Endothelial cell of umbilical vein (primary cell): ENCODE data around the gene GRPR. TPM values are rescaled to one million over a fixed set of nuclear protein-coding genes. Genes with fewer than 3 reads are reported as not detected.

Experiments
- BruUV-seq: library from RNA; stranded (reverse); fragments of 400-500 nt; replicated peaks from 2 replicates; lab custom pipeline; 2021; lab: Mats Ljungman, UMichigan
- CTCF ChIA-PET: fragments of 300-600, 350-600 bp; sonication (Branson Sonifier 250); formaldehyde crosslinking; loops from one replicate; lab custom pipeline; 2021; ENCODE audit warnings: antibody characterized with exemption, inconsistent platforms; lab: Charles Lee
- POLR2A ChIA-PET: fragments of 300-600, 350-600 bp; sonication (Branson Sonifier 250); formaldehyde crosslinking; loops from one replicate; lab custom pipeline; 2021; ENCODE audit warnings: antibody characterized with exemption, inconsistent platforms; lab: Charles Lee
- DNase-seq: peaks from one replicate; pipeline ENCODE4 v3.0.0-alpha.2; 2011; ENCODE audit warnings: low read depth, low spot score
- FAIRE-seq: peaks from 2 replicates; lab custom pipeline; 2011; peaks lifted over from hg19 to GRCh38; lab: Jason Lieb, UNC
- H2AFZ ChIP-seq: 2 replicates; pipeline ENCODE4 v1.6.0; 2012; ENCODE audit warnings: low read depth, low read length, control low read depth, inconsistent platforms
- H3K27ac ChIP-seq: 2 replicates; pipeline ENCODE4 v1.5.1; 2011; ENCODE audit warnings: low read depth, mild to moderate bottlenecking, control low read depth, low read length, moderate library complexity; ENCODE audit not compliant: insufficient read depth
- H3K27me3 ChIP-seq, 2 experiments: 2 replicates each; pipeline versions ENCODE4 v1.6.0 to v1.6.1; 2011; ENCODE audit warnings: low read length in 2 of 2, mixed read lengths in 1 of 2; ENCODE audit not compliant: control insufficient read depth in 2 of 2, insufficient read depth in 2 of 2
- H3K36me3 ChIP-seq, 2 experiments: 2 replicates in 1 of 2; 3 replicates in 1 of 2; pipeline ENCODE4 v1.5.1; 2011; ENCODE audit warnings: low read length in 2 of 2, mild to moderate bottlenecking in 1 of 2, moderate library complexity in 1 of 2; ENCODE audit not compliant: control insufficient read depth in 2 of 2, insufficient read depth in 2 of 2; ENCODE audit errors: extremely low read depth in 1 of 2
- H3K4me1 ChIP-seq: 3 replicates; pipeline ENCODE4 v1.5.1; 2011; ENCODE audit warnings: mild to moderate bottlenecking, low read length; ENCODE audit not compliant: control insufficient read depth, insufficient read depth; ENCODE audit errors: extremely low read depth
- H3K4me2 ChIP-seq: 2 replicates; pipeline ENCODE4 v1.6.1; 2011; ENCODE audit warnings: low read length, control low read depth, mixed read lengths; ENCODE audit not compliant: insufficient read depth
- H3K4me3 ChIP-seq, 3 experiments: fragments of 200-600 bp in 1 of 3; sonication (generic), shearing (Covaris generic) in 1 of 3; replicated peaks in 1 of 3; 2 replicates each; pipeline ENCODE4 v1.5.1; 2011 to 2016; ENCODE audit warnings: control low read depth in 3 of 3, low read length in 3 of 3, mild to moderate bottlenecking in 2 of 3, inconsistent platforms in 1 of 3, low read depth in 1 of 3, moderate library complexity in 1 of 3; ENCODE audit not compliant: insufficient read depth in 1 of 3
- H3K79me2 ChIP-seq: 2 replicates; pipeline ENCODE4 v1.6.0; 2012; ENCODE audit warnings: low read length, inconsistent platforms; ENCODE audit not compliant: control insufficient read depth, insufficient read depth
- H3K9ac ChIP-seq: replicated peaks from 2 replicates; pipeline ENCODE3; 2011; ENCODE audit warnings: low read length, control low read depth; ENCODE audit not compliant: insufficient read depth; ENCODE audit errors: extremely low read depth
- H3K9me1 ChIP-seq: replicated peaks from 3 replicates; pipeline ENCODE4 v1.6.0; 2011; ENCODE audit warnings: mild to moderate bottlenecking, low read length; ENCODE audit not compliant: control insufficient read depth, insufficient read depth; ENCODE audit errors: extremely low read depth
- H3K9me3 ChIP-seq: replicated peaks from 2 replicates; pipeline ENCODE4 v1.5.1; 2012; ENCODE audit warnings: low read length, inconsistent platforms; ENCODE audit not compliant: control insufficient read depth, insufficient read depth
- H4K20me1 ChIP-seq: replicated peaks from 2 replicates; pipeline ENCODE3; 2011; ENCODE audit warnings: mild to moderate bottlenecking, low read length; ENCODE audit not compliant: control insufficient read depth, insufficient read depth; ENCODE audit errors: extremely low read depth
- EZH2 ChIP-seq: IDR thresholded peaks from 2 replicates; pipeline ENCODE4 v1.6.1; 2012; ENCODE audit warnings: borderline replicate concordance, low read depth, mild to moderate bottlenecking, moderate library complexity, low read length, inconsistent platforms; ENCODE audit not compliant: severe bottlenecking
- FOS ChIP-seq: IDR thresholded peaks from 2 replicates; pipeline ENCODE4 v1.6.1; 2011; ENCODE audit warnings: mild to moderate bottlenecking, low read length, moderate library complexity, borderline replicate concordance; ENCODE audit not compliant: insufficient read depth
- GATA2 ChIP-seq: IDR thresholded peaks from 2 replicates; pipeline ENCODE4 v1.7.0; 2011; ENCODE audit warnings: low read depth, mild to moderate bottlenecking, moderate library complexity, mixed read lengths, low read length; ENCODE audit not compliant: insufficient read length, insufficient read depth
- JUN ChIP-seq: IDR thresholded peaks from 2 replicates; pipeline ENCODE4 v1.6.1; 2011; ENCODE audit warnings: borderline replicate concordance, low read depth; ENCODE audit not compliant: insufficient read length, insufficient read depth
- MAX ChIP-seq: IDR thresholded peaks from 2 replicates; pipeline ENCODE4 v1.6.1; 2011; ENCODE audit not compliant: insufficient read depth, insufficient read length
- MYC ChIP-seq: IDR thresholded peaks from one replicate; pipeline ENCODE4 v1.6.1; 2011; ENCODE audit warnings: mild to moderate bottlenecking, low read depth, low read length
- POLR2A ChIP-seq: IDR thresholded peaks from 2 replicates; pipeline ENCODE4 v1.6.1; 2012; ENCODE audit warnings: low read depth, mild to moderate bottlenecking, control low read depth, low read length
- POLR2AphosphoS5 ChIP-seq: IDR thresholded peaks from 2 replicates; pipeline ENCODE4 v1.6.1; 2012; ENCODE audit warnings: low read depth, mild to moderate bottlenecking, control low read depth, low read length, moderate library complexity; ENCODE audit not compliant: insufficient read depth
- dilution Hi-C: fragments of 300-500 bp; cut with MboI; formaldehyde crosslinking; loops from one replicate; pipeline ENCODE4 v1.15.0; 2019; ENCODE audit warnings: low sequenced_read_pairs; ENCODE audit not compliant: extremely low pct_ligation_motif_present
- intact Hi-C: fragments of 100-400 bp; cut with micrococcal nuclease; formaldehyde crosslinking; loops from one replicate; pipeline ENCODE4 v1.10.0; 2022
- polyA plus RNA-seq, 4 experiments: library from polyadenylated mRNA; depleted of rRNA in 3 of 4; stranded (reverse) in 3 of 4; unstranded in 1 of 4; fragments of >200 nt; gene quantifications; 2 replicates each; pipeline versions ENCODE4 v1.2.1 to v1.2.3, GENCODE V29; 2011 to 2012; ENCODE audit warnings: missing spikeins in 1 of 4
- total RNA-seq: library from RNA; stranded (reverse); gene quantifications from 2 replicates; pipeline ENCODE4 v1.2.3, GENCODE V29; 2021
- TF ChIP-seq, protein P1 (sequence below), 2 donors: IDR thresholded peaks; 1 replicate in 1 of 2; 2 replicates in 1 of 2; pipeline ENCODE4 v1.5.1; 2011; ENCODE audit warnings: low read length in 2 of 2, mild to moderate bottlenecking in 2 of 2, moderate library complexity in 2 of 2, control low read depth in 1 of 2, inconsistent platforms in 1 of 2, low read depth in 1 of 2; ENCODE audit not compliant: insufficient read depth in 1 of 2; ENCODE audit errors: extremely low read depth in 1 of 2

The GRPR gene
- total and polyA plus RNA-seq, 2 donors (not counting 3 experiments of a cell fraction or from before 2014, with no cell fraction given) = 0.11 TPM; not detected in 1

DNA sequence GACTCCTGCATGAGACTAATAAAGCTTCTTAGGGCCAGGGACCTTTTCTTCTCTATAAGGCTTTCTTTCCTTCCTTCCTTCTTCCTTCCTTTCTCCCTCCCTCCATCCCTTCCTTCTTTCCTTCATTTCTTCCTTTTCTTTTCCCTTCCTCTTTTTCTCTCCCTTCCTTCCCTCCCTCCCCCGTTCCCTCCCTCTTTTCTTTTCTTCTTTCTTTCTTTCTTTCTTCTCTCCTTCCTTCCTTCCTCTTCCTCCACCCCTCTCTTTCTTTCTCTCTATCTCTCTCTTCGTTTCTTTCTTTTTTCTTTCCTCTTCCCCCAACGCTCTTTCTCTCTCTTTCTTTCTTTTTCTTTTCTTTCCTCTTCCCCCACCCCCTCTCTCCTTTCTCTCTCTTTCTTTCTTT lies 41.4 kb downstream of the GRPR start:
- ChIA-PET POLR2A (interaction anchor here (0.7 kb wide), 1 partner anchor 21 kb away, joined by 3 read pairs; no protein-coding TSS in a partner anchor), CTCF (no interaction called here)
- Histone ChIP-seq H3K4me2 (no peak overlapping the region), H3K36me3 (no peaks in the 10 kb centered on the region), H3K9me3 (no peaks in the 10 kb centered on the region), H3K9me1 (no peaks in the 10 kb centered on the region), H3K27me3 (no peaks in the 10 kb centered on the region), H3K79me2 (no peaks in the 10 kb centered on the region), H3K4me1 (no peaks in the 10 kb centered on the region), H3K27ac (no peak overlapping the region), H3K4me3 (no peak overlapping the region), H3K9ac (no peak overlapping the region), H2AFZ (no peak overlapping the region), H4K20me1 (no peaks in the 10 kb centered on the region)
- dilution Hi-C loops (no loop called here), intact Hi-C loops (no loop called here)
- no TSS peak for BruUV-seq
- FAIRE-seq (no peak), DNase-seq (no peak)
- TF ChIP-seq EZH2 = no peak
- no peak for TF ChIP-seq FOS
- no peak for TF ChIP-seq POLR2A
- TF ChIP-seq POLR2AphosphoS5 = no peak
- TF ChIP-seq GATA2 = no peak
- TF ChIP-seq MAX = no peak
- TF ChIP-seq JUN = no peak
- TF ChIP-seq, protein P1, sequence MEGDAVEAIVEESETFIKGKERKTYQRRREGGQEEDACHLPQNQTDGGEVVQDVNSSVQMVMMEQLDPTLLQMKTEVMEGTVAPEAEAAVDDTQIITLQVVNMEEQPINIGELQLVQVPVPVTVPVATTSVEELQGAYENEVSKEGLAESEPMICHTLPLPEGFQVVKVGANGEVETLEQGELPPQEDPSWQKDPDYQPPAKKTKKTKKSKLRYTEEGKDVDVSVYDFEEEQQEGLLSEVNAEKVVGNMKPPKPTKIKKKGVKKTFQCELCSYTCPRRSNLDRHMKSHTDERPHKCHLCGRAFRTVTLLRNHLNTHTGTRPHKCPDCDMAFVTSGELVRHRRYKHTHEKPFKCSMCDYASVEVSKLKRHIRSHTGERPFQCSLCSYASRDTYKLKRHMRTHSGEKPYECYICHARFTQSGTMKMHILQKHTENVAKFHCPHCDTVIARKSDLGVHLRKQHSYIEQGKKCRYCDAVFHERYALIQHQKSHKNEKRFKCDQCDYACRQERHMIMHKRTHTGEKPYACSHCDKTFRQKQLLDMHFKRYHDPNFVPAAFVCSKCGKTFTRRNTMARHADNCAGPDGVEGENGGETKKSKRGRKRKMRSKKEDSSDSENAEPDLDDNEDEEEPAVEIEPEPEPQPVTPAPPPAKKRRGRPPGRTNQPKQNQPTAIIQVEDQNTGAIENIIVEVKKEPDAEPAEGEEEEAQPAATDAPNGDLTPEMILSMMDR (IDR thresholded peaks at IDR 0.05; ENCODE audit: extremely low read depth in 1 of 2, insufficient read depth in 1 of 2, low read depth in 1 of 2, low read length in 2 of 2) = no peak
- no peak for TF ChIP-seq MYC
